Hepatic stellate cell (primary cell): ENCODE results near the gene DOC2A.
"Not testable (repeated sequence)": the region's sequence is repeated elsewhere in the genome, so short reads cannot be mapped to it uniquely, and the experiment has no call there.

Source experiments
- DNase-seq: peaks from one replicate; pipeline ENCODE4 v3.0.0; 2011; ENCODE audit warnings: low spot score

Gene DOC2A

GRCh38 chr16:30027588-30028437 lies 17.0 kb upstream of the DOC2A start:
- DNase-seq, result no peak

- no peak for DNase-seq
Measured at GRCh38 chr16:30026449-30026848, 15.6 kb upstream of the DOC2A start.

GRCh38 chr16:30025574-30025973 lies 14.7 kb upstream of the DOC2A start:
- DNase-seq, result no peak

GRCh38 chr16:30025156-30025555 lies 14.3 kb upstream of the DOC2A start:
- DNase-seq, result no peak

- no peak for DNase-seq
Measured at GRCh38 chr16:30024451-30024850, 13.6 kb upstream of the DOC2A start.

GRCh38 chr16:30023586-30023985 lies 12.8 kb upstream of the DOC2A start:
- no peak for DNase-seq

GRCh38 chr16:30022887-30023286 lies 12.1 kb upstream of the DOC2A start, which contains the start of gene C16orf92:
Gene C16orf92 (plus strand): TSS chr16:30023198. CDS start chr16:30023341, 143 bp downstream.
- no peak for DNase-seq

- DNase-seq, result no peak
Measured at GRCh38 chr16:30018731-30019158, 7.9 kb upstream of the DOC2A start.

- not testable (repeated sequence) for DNase-seq
Measured at GRCh38 chr16:30017937-30018336, 7.1 kb upstream of the DOC2A start.

- no peak for DNase-seq
Measured at GRCh38 chr16:30017277-30017656, 6.4 kb upstream of the DOC2A start.

GRCh38 chr16:30016555-30017276 lies 5.9 kb upstream of the DOC2A start:
- no peak for DNase-seq

GRCh38 chr16:30015450-30015849 lies 4.6 kb upstream of the DOC2A start:
- not testable (repeated sequence) for DNase-seq

- DNase-seq, result not testable (repeated sequence)
Measured at GRCh38 chr16:30012598-30012997, 1.8 kb upstream of the DOC2A start.

GRCh38 chr16:30011714-30012504 lies 1.1 kb upstream of the DOC2A start:
- no peak for DNase-seq

- no peak for DNase-seq
Measured at GRCh38 chr16:30009990-30010843, 610 bp downstream of the DOC2A start.

- no peak for DNase-seq
Measured at GRCh38 chr16:30009085-30009862, 1.6 kb downstream of the DOC2A start.

- DNase-seq, result no peak
Measured at GRCh38 chr16:30007378-30007895, 3.4 kb downstream of the DOC2A start.

- no peak for DNase-seq
Measured at GRCh38 chr16:30006659-30007377, 4.0 kb downstream of the DOC2A start.

- DNase-seq, result no peak
Measured at GRCh38 chr16:30006095-30006473, 4.7 kb downstream of the DOC2A start.
